H9 (cell line): Measurements from ENCODE around the gene CBX8. TPM values are rescaled to one million over a fixed set of nuclear protein-coding genes. Genes with fewer than 3 reads are reported as not detected.
A peak's percentile ranks its signal among the peaks of the same experiment; 100 is the strongest.

Experiments used
- DNase-seq: peaks from one replicate; pipeline ENCODE4 v3.0.0-alpha.2; 2017
- H2AFZ ChIP-seq: one replicate; pipeline ENCODE4 v1.6.1; 2013; ENCODE audit warnings: mild to moderate bottlenecking, low read length, control low read depth, moderate library complexity
- H2AK5ac ChIP-seq: 2 replicates; pipeline ENCODE4 v1.6.1; 2013; ENCODE audit warnings: low read length, control low read depth, mixed read lengths; ENCODE audit not compliant: insufficient read length
- H2BK120ac ChIP-seq: one replicate; pipeline ENCODE4 v1.6.1; 2013; ENCODE audit warnings: low read depth, mild to moderate bottlenecking, low read length, control low read depth, inconsistent platforms; ENCODE audit not compliant: poor library complexity, severe bottlenecking
- H2BK12ac ChIP-seq: 2 replicates; pipeline ENCODE4 v1.6.1; 2013; ENCODE audit warnings: low read length, control low read depth, mixed read lengths, low read depth; ENCODE audit not compliant: insufficient read length
- H2BK15ac ChIP-seq: 2 replicates; pipeline ENCODE4 v1.6.1; 2013; ENCODE audit warnings: low read depth, low read length, control low read depth
- H2BK20ac ChIP-seq: one replicate; pipeline ENCODE4 v1.6.1; 2013; ENCODE audit warnings: low read depth, mild to moderate bottlenecking, low read length, control low read depth, inconsistent platforms; ENCODE audit not compliant: poor library complexity, severe bottlenecking
- H2BK5ac ChIP-seq: 2 replicates; pipeline ENCODE4 v1.6.1; 2013; ENCODE audit warnings: low read length, control low read depth, mixed read lengths; ENCODE audit not compliant: insufficient read length
- H3K14ac ChIP-seq: 2 replicates; pipeline ENCODE4 v1.6.1; 2013; ENCODE audit warnings: low read length, control low read depth; ENCODE audit not compliant: insufficient read depth
- H3K18ac ChIP-seq: 2 replicates; pipeline ENCODE4 v1.6.1; 2013; ENCODE audit warnings: low read depth, mild to moderate bottlenecking, mixed read lengths, low read length, control low read depth; ENCODE audit not compliant: insufficient read length
- H3K23ac ChIP-seq: 2 replicates; pipeline ENCODE4 v1.6.1; 2013; ENCODE audit warnings: low read length, control low read depth, mixed read lengths, low read depth; ENCODE audit not compliant: insufficient read length
- H3K23me2 ChIP-seq: 2 replicates; pipeline ENCODE4 v1.6.1; 2013; ENCODE audit warnings: low read depth, mild to moderate bottlenecking, mixed read lengths, low read length, control low read depth; ENCODE audit not compliant: insufficient read length, poor library complexity, severe bottlenecking
- H3K27ac ChIP-seq: 2 replicates; pipeline ENCODE4 v1.5.1; 2013; ENCODE audit warnings: low read length, control low read depth, mixed read lengths, low read depth; ENCODE audit not compliant: insufficient read length
- H3K27me3 ChIP-seq: 2 replicates; pipeline ENCODE4 v1.6.1; 2013; ENCODE audit warnings: low read length, control low read depth, inconsistent platforms; ENCODE audit not compliant: insufficient read depth
- H3K4ac ChIP-seq: 2 replicates; pipeline ENCODE4 v1.6.1; 2013; ENCODE audit warnings: low read depth, mild to moderate bottlenecking, control low read depth, inconsistent platforms, low read length, moderate library complexity
- H3K4me1 ChIP-seq: 2 replicates; pipeline ENCODE4 v1.6.1; 2013; ENCODE audit warnings: low read length, control low read depth, inconsistent platforms; ENCODE audit not compliant: insufficient read depth
- H3K4me2 ChIP-seq: 2 replicates; pipeline ENCODE4 v1.6.1; 2013; ENCODE audit warnings: low read length, control low read depth, mixed read lengths; ENCODE audit not compliant: insufficient read length, insufficient read depth
- H3K56ac ChIP-seq: 2 replicates; pipeline ENCODE4 v1.6.1; 2013; ENCODE audit warnings: low read depth, mild to moderate bottlenecking, mixed read lengths, low read length, control low read depth; ENCODE audit not compliant: insufficient read length
- H3K79me1 ChIP-seq: 2 replicates; pipeline ENCODE4 v1.6.1; 2013; ENCODE audit warnings: low read depth, mild to moderate bottlenecking, moderate library complexity, low read length, control low read depth, inconsistent platforms; ENCODE audit not compliant: insufficient read depth, poor library complexity, severe bottlenecking
- H3K79me2 ChIP-seq: 2 replicates; pipeline ENCODE4 v1.6.1; 2013; ENCODE audit warnings: low read length, control low read depth, inconsistent platforms; ENCODE audit not compliant: insufficient read depth
- H3K9ac ChIP-seq: 2 replicates; pipeline ENCODE4 v1.6.1; 2013; ENCODE audit warnings: low read length, control low read depth, mixed read lengths; ENCODE audit not compliant: insufficient read length; ENCODE audit errors: extremely low read depth
- H3K9me3 ChIP-seq: one replicate; pipeline ENCODE4 v1.6.1; 2013; ENCODE audit warnings: low read depth, low read length, inconsistent platforms; ENCODE audit not compliant: control insufficient read depth
- H3T11ph ChIP-seq: one replicate; pipeline ENCODE4 v1.6.1; 2013; ENCODE audit warnings: mild to moderate bottlenecking, low read length, control low read depth, inconsistent platforms
- H4K20me1 ChIP-seq: one replicate; pipeline ENCODE4 v1.6.1; 2013; ENCODE audit not compliant: control insufficient read depth, insufficient read length, insufficient read depth
- H4K5ac ChIP-seq: 2 replicates; pipeline ENCODE4 v1.6.1; 2013; ENCODE audit warnings: low read depth, mild to moderate bottlenecking, mixed read lengths, low read length, control low read depth; ENCODE audit not compliant: insufficient read length
- H4K8ac ChIP-seq: replicated peaks from 2 replicates; pipeline ENCODE4 v1.6.1; 2013; ENCODE audit warnings: low read length, control low read depth, mixed read lengths, low read depth; ENCODE audit not compliant: insufficient read length
- H4K91ac ChIP-seq: 2 replicates; pipeline ENCODE4 v1.6.1; 2013; ENCODE audit warnings: low read depth, mild to moderate bottlenecking, moderate library complexity, mixed read lengths, low read length, control low read depth; ENCODE audit not compliant: insufficient read length
- H3K27ac Mint-ChIP-seq, 3 experiments: 2 replicates in 2 of 3; 3 replicates in 1 of 3; pipeline ENCODE4 v1.8.0; 2020 to 2021; ENCODE audit warnings: mixed read lengths in 3 of 3, mild to moderate bottlenecking in 1 of 3, moderate library complexity in 1 of 3
- H3K27me3 Mint-ChIP-seq: 2 replicates; pipeline ENCODE4 v1.8.0; 2021; ENCODE audit warnings: low read depth, mild to moderate bottlenecking, moderate library complexity, mixed read lengths
- H3K36me3 Mint-ChIP-seq, 3 experiments: 2 replicates in 2 of 3; 3 replicates in 1 of 3; pipeline ENCODE4 v1.8.0; 2020 to 2021; ENCODE audit warnings: low read depth in 3 of 3, mixed read lengths in 3 of 3; ENCODE audit not compliant: insufficient read depth in 1 of 3
- H3K4me1 Mint-ChIP-seq, 2 experiments: 2 replicates each; pipeline ENCODE4 v1.8.0; 2020; ENCODE audit warnings: mixed read lengths in 2 of 2
- H3K4me3 Mint-ChIP-seq, 2 experiments: 2 replicates in 1 of 2; 3 replicates in 1 of 2; pipeline ENCODE4 v1.8.0; 2020 to 2021; ENCODE audit warnings: mild to moderate bottlenecking in 2 of 2, mixed read lengths in 2 of 2, moderate library complexity in 1 of 2
- H3K9me3 Mint-ChIP-seq, 2 experiments: 2 replicates in 1 of 2; 3 replicates in 1 of 2; pipeline ENCODE4 v1.8.0; 2020; ENCODE audit warnings: mild to moderate bottlenecking in 2 of 2, mixed read lengths in 2 of 2, moderate library complexity in 1 of 2
- WGBS: extraction: QIAGEN DNeasy Blood & Tissue Kit; methylation state at CpG from one replicate; pipeline ENCODE4 v1.1.7; 2013; ENCODE audit warnings: missing lambda C conversion rate, low lambda C conversion rate, mixed read lengths; ENCODE audit not compliant: insufficient read length; ENCODE audit errors: extremely low coverage; 5-methylcytosine and 5-hydroxymethylcytosine counted together
- total RNA-seq: library from RNA; stranded (reverse); gene quantifications from 2 replicates; pipeline ENCODE4 v1.2.1, GENCODE V29; 2021
- TF ChIP-seq, protein P1 (sequence below): fragments of 200-600 bp; sonication (generic); conservative IDR thresholded peaks from 3 replicates; pipeline ENCODE4 v1.8.0; 2021; ENCODE audit warnings: antibody characterized with exemption, mild to moderate bottlenecking

CBX8 gene
- total RNA-seq, 1 experiment from 2014 or later: 1.2 TPM

DNA sequence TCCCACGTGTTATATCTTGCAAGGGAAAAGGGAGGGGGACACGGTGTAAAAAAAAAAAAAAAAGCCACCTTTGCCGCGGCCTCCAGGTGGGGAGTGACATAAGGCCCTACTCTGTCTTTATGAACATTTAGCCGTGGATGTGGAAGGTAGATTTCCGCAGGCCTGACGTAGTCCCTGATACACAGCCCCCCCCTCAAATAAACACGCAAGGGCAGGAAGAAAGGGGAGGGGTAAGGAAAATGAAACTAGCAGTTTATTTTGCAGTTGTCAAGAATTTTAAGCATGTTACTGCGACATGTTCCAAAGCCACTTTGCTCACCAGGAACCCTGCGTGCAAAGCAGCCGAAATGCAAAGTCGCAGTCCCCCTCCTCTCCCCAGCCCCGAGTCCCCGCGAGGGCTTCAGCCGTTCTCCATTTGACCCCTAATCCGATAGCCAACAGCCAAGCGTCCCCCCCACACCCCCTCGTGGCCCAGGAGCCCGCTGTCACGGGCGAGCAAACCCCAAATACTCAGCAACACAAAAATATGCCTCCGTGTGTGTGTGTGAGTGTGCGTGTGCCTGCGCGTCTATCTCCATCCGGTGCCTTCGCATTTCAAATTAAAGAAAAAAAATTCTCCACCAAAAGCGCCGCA is 41.1 kb upstream of the CBX8 start:
- H3K56ac ChIP-seq: no peak overlapping the region
- H2AFZ ChIP-seq: no peak overlapping the region
- no peak overlapping the region for H3K4ac ChIP-seq
- peaks cover 67% of the 10 kb centered on the region for H3K27me3 ChIP-seq
- no peak overlapping the region for H2BK15ac ChIP-seq
- H2BK120ac ChIP-seq: no peak overlapping the region
- no peak overlapping the region for H2BK5ac ChIP-seq
- H3K4me2 ChIP-seq: peak overlapping the region; percentile 86
- H3K14ac ChIP-seq: no peak overlapping the region; the same call in 1 of the 2 replicates
- no peak overlapping the region for H3K27ac ChIP-seq
- no peak overlapping the region for H3K9ac ChIP-seq
- no peaks in the 10 kb centered on the region for H3K79me1 ChIP-seq
- no peak overlapping the region; a peak in 1 of 7 replicates for H3K27ac Mint-ChIP-seq
- H3K4me1 ChIP-seq: no peaks in the 10 kb centered on the region; the same call in 1 of the 2 replicates
- no peak overlapping the region for H3T11ph ChIP-seq
- peaks cover 91% of the 10 kb centered on the region for H3K27me3 Mint-ChIP-seq
- H2BK12ac ChIP-seq: no peak overlapping the region
- no peak overlapping the region for H4K8ac ChIP-seq
- no peak for DNase-seq
- no peak overlapping the region for H3K23ac ChIP-seq
- H3K4me1 Mint-ChIP-seq: peaks cover 29 to 48% of the 10 kb centered on the region in 2 experiments
- no peaks in the 10 kb centered on the region for H4K20me1 ChIP-seq
- H4K5ac ChIP-seq: no peak overlapping the region
- no peak overlapping the region for H3K18ac ChIP-seq
- peaks cover 2 to 5% of the 10 kb centered on the region in 2 experiments; a peak in 3 of 5 replicates for H3K9me3 Mint-ChIP-seq
- TF ChIP-seq, protein P1, sequence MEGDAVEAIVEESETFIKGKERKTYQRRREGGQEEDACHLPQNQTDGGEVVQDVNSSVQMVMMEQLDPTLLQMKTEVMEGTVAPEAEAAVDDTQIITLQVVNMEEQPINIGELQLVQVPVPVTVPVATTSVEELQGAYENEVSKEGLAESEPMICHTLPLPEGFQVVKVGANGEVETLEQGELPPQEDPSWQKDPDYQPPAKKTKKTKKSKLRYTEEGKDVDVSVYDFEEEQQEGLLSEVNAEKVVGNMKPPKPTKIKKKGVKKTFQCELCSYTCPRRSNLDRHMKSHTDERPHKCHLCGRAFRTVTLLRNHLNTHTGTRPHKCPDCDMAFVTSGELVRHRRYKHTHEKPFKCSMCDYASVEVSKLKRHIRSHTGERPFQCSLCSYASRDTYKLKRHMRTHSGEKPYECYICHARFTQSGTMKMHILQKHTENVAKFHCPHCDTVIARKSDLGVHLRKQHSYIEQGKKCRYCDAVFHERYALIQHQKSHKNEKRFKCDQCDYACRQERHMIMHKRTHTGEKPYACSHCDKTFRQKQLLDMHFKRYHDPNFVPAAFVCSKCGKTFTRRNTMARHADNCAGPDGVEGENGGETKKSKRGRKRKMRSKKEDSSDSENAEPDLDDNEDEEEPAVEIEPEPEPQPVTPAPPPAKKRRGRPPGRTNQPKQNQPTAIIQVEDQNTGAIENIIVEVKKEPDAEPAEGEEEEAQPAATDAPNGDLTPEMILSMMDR: no peak
- H2BK20ac ChIP-seq: no peak overlapping the region
- no peak overlapping the region for H2AK5ac ChIP-seq
- WGBS: no CpG with 5 or more reads among the region's 30 CpGs
- H3K4me3 Mint-ChIP-seq: peak overlapping the region; percentile 66 to 85
- no peaks in the 10 kb centered on the region; a peak in 1 of 7 replicates for H3K36me3 Mint-ChIP-seq
- no peaks in the 10 kb centered on the region for H3K79me2 ChIP-seq
- H3K23me2 ChIP-seq: peaks cover 38% of the 10 kb centered on the region
- no peak overlapping the region for H4K91ac ChIP-seq
- no peaks in the 10 kb centered on the region for H3K9me3 ChIP-seq
